H1 (cell line): ENCODE measurements around the gene LYPD3. TPM values are rescaled to one million over a fixed set of nuclear protein-coding genes. Genes with fewer than 3 reads are reported as not detected.

Source experiments
- CHD1 ChIP-seq: IDR thresholded peaks from 2 replicates; pipeline ENCODE4 v1.6.1; 2012; ENCODE audit warnings: low read depth, low read length, improper control_type of control experiment
- CHD7 ChIP-seq: fragments of 300-600 bp; sonication (generic); IDR thresholded peaks from 2 replicates; pipeline ENCODE4 v1.7.1; 2012; ENCODE audit warnings: low read length, moderate library complexity, mild to moderate bottlenecking, inconsistent platforms; ENCODE audit not compliant: insufficient replicate concordance
- FOSL1 ChIP-seq: IDR thresholded peaks from 2 replicates; pipeline ENCODE4 v1.6.1; 2011; ENCODE audit warnings: mild to moderate bottlenecking, low read depth, low read length, moderate library complexity; ENCODE audit not compliant: insufficient read depth
- GABPA ChIP-seq: IDR thresholded peaks from 2 replicates; pipeline ENCODE4 v1.6.1; 2011; ENCODE audit warnings: mild to moderate bottlenecking, low read length, moderate library complexity, borderline replicate concordance; ENCODE audit not compliant: insufficient read depth
- HDAC6 ChIP-seq: IDR thresholded peaks from one replicate; pipeline ENCODE4 v1.7.1; 2012; ENCODE audit warnings: low read depth, mild to moderate bottlenecking, inconsistent platforms, low read length, moderate library complexity
- KDM5A ChIP-seq: fragments of 200-600 bp; IDR thresholded peaks from 2 replicates; pipeline ENCODE4 v1.7.1; 2012; ENCODE audit warnings: mild to moderate bottlenecking, low read length, inconsistent platforms, mixed read lengths
- MAFK ChIP-seq: IDR thresholded peaks from 2 replicates; pipeline ENCODE4 v1.6.1; 2012; ENCODE audit warnings: low read depth, mild to moderate bottlenecking, improper control_type of control experiment, low read length
- RBBP5 ChIP-seq: IDR thresholded peaks from 2 replicates; pipeline ENCODE4 v1.7.1; 2012; ENCODE audit warnings: low read depth, mild to moderate bottlenecking, inconsistent platforms, low read length, moderate library complexity, borderline replicate concordance
- TAF7 ChIP-seq: optimal IDR thresholded peaks from 2 replicates; pipeline ENCODE3; 2011; ENCODE audit warnings: low read depth, mild to moderate bottlenecking, inconsistent platforms, low read length, moderate library complexity, borderline replicate concordance
- TEAD4 ChIP-seq: IDR thresholded peaks from 2 replicates; pipeline ENCODE4 v1.6.1; 2012; ENCODE audit warnings: low read depth, low read length, inconsistent platforms, mixed read lengths
- YY1 ChIP-seq: IDR thresholded peaks from 2 replicates; pipeline ENCODE4 v1.6.1; 2011; ENCODE audit warnings: low read depth, mild to moderate bottlenecking, low read length
- polyA plus RNA-seq, 7 experiments: library from polyadenylated mRNA; depleted of rRNA in 3 of 7; stranded (reverse) in 5 of 7; unstranded in 2 of 7; fragments of >200 nt in 5 of 7; fragments of 200-250 nt in 2 of 7; gene quantifications; 1 replicate in 5 of 7; 2 replicates in 1 of 7; 4 replicates in 1 of 7; pipeline versions ENCODE4 v1.2.1 to v1.2.3, GENCODE V29; 2011 to 2013; ENCODE audit warnings: missing spikeins in 2 of 7, mixed read lengths in 2 of 7
- total RNA-seq: library from RNA; stranded (reverse); fragmentation: NEBNext Ultra II Directional; extraction: Animal tissue kit (Norgen Biotek cat#: 25700); gene quantifications from 2 replicates; pipeline ENCODE4 v1.2.1, GENCODE V29; 2021

Gene LYPD3
- total and polyA plus RNA-seq, 2 of the 8 experiments (the other 6 are each of a cell fraction or from before 2014, with no cell fraction given), result 4.1 to 16.4 TPM

- TF ChIP-seq CHD7 (no peak), GABPA (no peak), MAFK (no peak), FOSL1 (no peak), CHD1 (no peak), TAF7 (no peak), RBBP5 (no peak), TEAD4 (no peak), HDAC6 (no peak), YY1 (no peak), KDM5A (no peak)
Observed at GRCh38 chr19:43435775-43436174, 29.6 kb downstream of the LYPD3 start (continued).
